WTC11 (cell line): Measurements from ENCODE around the gene MKNK2. TPM values are rescaled to one million over a fixed set of nuclear protein-coding genes. Genes with fewer than 3 reads are reported as not detected.

ENCODE experiments used
- ATAC-seq: fragments of 200-7000 bp; cut with Tn5 transposase; 2 replicates; pipeline ENCODE4 v1.10.0; 2021; ENCODE audit warnings: mild to moderate bottlenecking, moderate library complexity
- CTCF ChIA-PET: fragments of 300-600 bp; sonication (Branson Sonifier 250); formaldehyde crosslinking; loops from one replicate; lab custom pipeline; 2021; ENCODE audit warnings: antibody characterized with exemption; lab: Charles Lee
- POLR2A ChIA-PET: fragments of 350-600 bp; sonication (Branson Sonifier 250); formaldehyde crosslinking; loops from one replicate; lab custom pipeline; 2021; ENCODE audit warnings: antibody characterized with exemption; lab: Charles Lee
- DNase-seq: peaks from one replicate; pipeline ENCODE4 v3.0.0; 2021; ENCODE audit warnings: low spot score
- H3K27ac Mint-ChIP-seq: 2 replicates; pipeline ENCODE4 v1.8.0; 2021; ENCODE audit warnings: mixed read lengths
- H3K27me3 Mint-ChIP-seq: 2 replicates; pipeline ENCODE4 v1.8.0; 2021; ENCODE audit warnings: low read depth, mild to moderate bottlenecking, moderate library complexity, mixed read lengths
- H3K36me3 Mint-ChIP-seq: 2 replicates; pipeline ENCODE4 v1.8.0; 2021; ENCODE audit warnings: mixed read lengths
- H3K4me1 Mint-ChIP-seq: 2 replicates; pipeline ENCODE4 v1.8.0; 2022; ENCODE audit warnings: mixed read lengths
- H3K4me3 Mint-ChIP-seq: 2 replicates; pipeline ENCODE4 v1.8.0; 2021; ENCODE audit warnings: mild to moderate bottlenecking, moderate library complexity, mixed read lengths
- H3K9me3 Mint-ChIP-seq: 2 replicates; pipeline ENCODE4 v1.8.0; 2021; ENCODE audit warnings: mixed read lengths
- CREB1 ChIP-seq: sonication (generic); formaldehyde crosslinking; IDR thresholded peaks from 2 replicates; pipeline ENCODE4 v1.8.0; 2023; ENCODE audit warnings: mild to moderate bottlenecking, missing genetic modification reagents
- GTF2I ChIP-seq: fragments of 250-450 bp; sonication (Bioruptor Pico); conservative IDR thresholded peaks from 2 replicates; pipeline ENCODE4 v1.4.0; 2021; ENCODE audit warnings: mild to moderate bottlenecking
- HMGA2 ChIP-seq: fragments of 250-450 bp; sonication (Bioruptor Pico); IDR thresholded peaks from 2 replicates; pipeline ENCODE4 v1.4.0; 2021; ENCODE audit warnings: mild to moderate bottlenecking, moderate library complexity
- IRF1 ChIP-seq: sonication (generic); formaldehyde crosslinking; IDR thresholded peaks from 2 replicates; pipeline ENCODE4 v1.8.0; 2023; ENCODE audit warnings: missing genetic modification reagents
- MXD4 ChIP-seq: fragments of 250-450 bp; sonication (Bioruptor Pico); IDR thresholded peaks from 2 replicates; pipeline ENCODE4 v1.8.0; 2021; ENCODE audit warnings: mild to moderate bottlenecking, moderate library complexity, borderline replicate concordance
- SMAD4 ChIP-seq: sonication (generic); formaldehyde crosslinking; IDR thresholded peaks from 2 replicates; pipeline ENCODE4 v1.8.0; 2022; ENCODE audit warnings: mild to moderate bottlenecking, missing genetic modification reagents
- SOX15 ChIP-seq: fragments of 250-450 bp; sonication (Bioruptor Pico); IDR thresholded peaks from 2 replicates; pipeline ENCODE4 v1.9.0; 2021; ENCODE audit warnings: mild to moderate bottlenecking
- ZMAT4 ChIP-seq: fragments of 250-450 bp; sonication (Bioruptor Pico); IDR thresholded peaks from 2 replicates; pipeline ENCODE4 v1.9.0; 2021; ENCODE audit warnings: mild to moderate bottlenecking
- ZNF121 ChIP-seq: sonication (generic); formaldehyde crosslinking; IDR thresholded peaks from 2 replicates; pipeline ENCODE4 v1.8.0; 2023; ENCODE audit warnings: missing genetic modification reagents
- ZNF281 ChIP-seq: sonication (generic); formaldehyde crosslinking; IDR thresholded peaks from 2 replicates; pipeline ENCODE4 v1.8.0; 2023; ENCODE audit warnings: mild to moderate bottlenecking, missing genetic modification reagents
- ZNF416 ChIP-seq: fragments of 250-450 bp; sonication (Bioruptor Pico); IDR thresholded peaks from 2 replicates; pipeline ENCODE4 v1.9.0; 2021; ENCODE audit warnings: mild to moderate bottlenecking, inconsistent platforms
- ZNF671 ChIP-seq: fragments of 250-450 bp; sonication (Bioruptor Pico); IDR thresholded peaks from 2 replicates; pipeline ENCODE4 v1.8.0; 2021; ENCODE audit warnings: mild to moderate bottlenecking
- total RNA-seq: library from RNA; stranded (reverse); gene quantifications from 3 replicates; pipeline ENCODE4 v1.2.3, GENCODE V29; 2021

The MKNK2 gene
- total RNA-seq, 1 experiment from 2014 or later: 165 TPM

- ChIA-PET POLR2A (no interaction called here), CTCF (interaction anchor here (1.0 kb wide), 1 partner anchor 56 kb away, joined by 3 read pairs; no protein-coding TSS in a partner anchor)
- Mint-ChIP-seq H3K4me1 (no peaks in the 10 kb centered on the region), H3K27ac (no peak overlapping the region), H3K4me3 (no peak overlapping the region), H3K36me3 (peaks cover 44% of the 10 kb centered on the region), H3K9me3 (peaks cover 5% of the 10 kb centered on the region), H3K27me3 (peaks cover 24% of the 10 kb centered on the region)
- DNase-seq (no peak), ATAC-seq (no peak)
- TF ChIP-seq SOX15: no peak
- TF ChIP-seq IRF1 (CRISPR knock-in tag): no peak
- no peak for TF ChIP-seq CREB1
- no peak for TF ChIP-seq ZNF416
- TF ChIP-seq ZNF671 (CRISPR knock-in tag): no peak
- no peak for TF ChIP-seq SMAD4
Measured at GRCh38 chr19:1999856-2000515, 51.1 kb downstream of the MKNK2 start.

GRCh38 chr19:1998712-1999708, 52.0 kb downstream of the MKNK2 start:
- no peak overlapping the region for H3K4me3 Mint-ChIP-seq
- peaks cover 46% of the 10 kb centered on the region for H3K36me3 Mint-ChIP-seq
- CTCF ChIA-PET: interaction anchor here (1.0 kb wide), 1 partner anchor 55 kb away, joined by 3 read pairs; no protein-coding TSS in a partner anchor

GRCh38 chr19:1997353-1998233, 53.5 kb downstream of the MKNK2 start:
- Mint-ChIP-seq H3K9me3 (peaks cover 5% of the 10 kb centered on the region), H3K36me3 (peaks cover 36% of the 10 kb centered on the region), H3K27me3 (peaks cover 24% of the 10 kb centered on the region), H3K4me1 (0 out of 2 replicates have a peak, but pooled peaks cover 4% of the 10 kb centered on the region), H3K4me3 (no peak overlapping the region), H3K27ac (no peak overlapping the region)
- no peak for ATAC-seq
- TF ChIP-seq GTF2I (CRISPR knock-in tag) (no peak), MXD4 (CRISPR knock-in tag) (no peak)
- CTCF ChIA-PET: interaction anchor here (1.2 to 1.6 kb wide), 2 partner anchors 45 to 67 kb away, joined by 3 read pairs; no protein-coding TSS in a partner anchor
- no peak for DNase-seq
- POLR2A ChIA-PET: no interaction called here

More at GRCh38 chr19:1998712-1999708, 52.0 kb downstream of the MKNK2 start:
- DNase-seq: no peak
- TF ChIP-seq ZMAT4 (CRISPR knock-in tag) (no peak), HMGA2 (CRISPR knock-in tag) (no peak), ZNF121 (CRISPR knock-in tag) (peak; percentile 86), ZNF281 (CRISPR knock-in tag) (no peak)
- TF ChIP-seq, all 79 proteins: peak for 1
- H3K27ac Mint-ChIP-seq: no peak overlapping the region
- peaks cover 24% of the 10 kb centered on the region for H3K27me3 Mint-ChIP-seq
- no peak for ATAC-seq
- H3K4me1 Mint-ChIP-seq: no peaks in the 10 kb centered on the region
- peaks cover 5% of the 10 kb centered on the region for H3K9me3 Mint-ChIP-seq
- POLR2A ChIA-PET: interaction anchor here (0.6 kb wide), 1 partner anchor 157 kb away, joined by 5 read pairs; no protein-coding TSS in a partner anchor
